Measurements from ENCODE around the gene PGAM1.

DNA sequence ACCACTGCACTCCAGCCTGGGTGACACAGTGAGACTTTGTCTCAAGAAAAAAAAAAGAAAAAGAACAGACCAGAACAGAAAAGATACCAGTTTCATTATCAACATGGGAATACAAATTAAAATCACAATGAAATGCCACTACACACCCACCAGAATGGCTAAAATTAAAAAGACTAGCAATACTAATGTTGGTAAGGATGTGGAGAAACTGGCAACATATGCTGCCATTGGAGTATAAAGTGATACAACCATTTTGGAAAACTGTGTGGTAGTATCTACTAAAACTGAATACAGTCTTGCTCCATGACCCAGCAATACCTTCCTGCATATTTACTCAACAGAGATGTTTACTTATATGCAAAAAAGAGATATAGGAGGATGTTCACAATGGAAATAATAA, 21.9 kb upstream of the PGAM1 start:
- TF ChIP-seq, protein P1, sequence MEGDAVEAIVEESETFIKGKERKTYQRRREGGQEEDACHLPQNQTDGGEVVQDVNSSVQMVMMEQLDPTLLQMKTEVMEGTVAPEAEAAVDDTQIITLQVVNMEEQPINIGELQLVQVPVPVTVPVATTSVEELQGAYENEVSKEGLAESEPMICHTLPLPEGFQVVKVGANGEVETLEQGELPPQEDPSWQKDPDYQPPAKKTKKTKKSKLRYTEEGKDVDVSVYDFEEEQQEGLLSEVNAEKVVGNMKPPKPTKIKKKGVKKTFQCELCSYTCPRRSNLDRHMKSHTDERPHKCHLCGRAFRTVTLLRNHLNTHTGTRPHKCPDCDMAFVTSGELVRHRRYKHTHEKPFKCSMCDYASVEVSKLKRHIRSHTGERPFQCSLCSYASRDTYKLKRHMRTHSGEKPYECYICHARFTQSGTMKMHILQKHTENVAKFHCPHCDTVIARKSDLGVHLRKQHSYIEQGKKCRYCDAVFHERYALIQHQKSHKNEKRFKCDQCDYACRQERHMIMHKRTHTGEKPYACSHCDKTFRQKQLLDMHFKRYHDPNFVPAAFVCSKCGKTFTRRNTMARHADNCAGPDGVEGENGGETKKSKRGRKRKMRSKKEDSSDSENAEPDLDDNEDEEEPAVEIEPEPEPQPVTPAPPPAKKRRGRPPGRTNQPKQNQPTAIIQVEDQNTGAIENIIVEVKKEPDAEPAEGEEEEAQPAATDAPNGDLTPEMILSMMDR (conservative IDR thresholded peaks at IDR 0.05 in 1 of 2, IDR thresholded peaks at IDR 0.05 in 1 of 2; ENCODE audit: extremely low read depth in 1 of 2, insufficient read depth in 1 of 2, low read depth in 1 of 2, low read length in 2 of 2): no peak
- TF ChIP-seq EZH2 (IDR thresholded peaks at IDR 0.05; ENCODE audit: borderline replicate concordance, low read length): no peak

Data from mammary epithelial cell (primary cell).